ENCODE measurements around the gene LCMT2. TPM values are rescaled to one million over a fixed set of nuclear protein-coding genes. Genes with fewer than 3 reads are reported as not detected.

The LCMT2 gene
- total RNA-seq, 4 donors from 2014 or later, result 5.8 to 14.1 (median 6.5) TPM

DNA sequence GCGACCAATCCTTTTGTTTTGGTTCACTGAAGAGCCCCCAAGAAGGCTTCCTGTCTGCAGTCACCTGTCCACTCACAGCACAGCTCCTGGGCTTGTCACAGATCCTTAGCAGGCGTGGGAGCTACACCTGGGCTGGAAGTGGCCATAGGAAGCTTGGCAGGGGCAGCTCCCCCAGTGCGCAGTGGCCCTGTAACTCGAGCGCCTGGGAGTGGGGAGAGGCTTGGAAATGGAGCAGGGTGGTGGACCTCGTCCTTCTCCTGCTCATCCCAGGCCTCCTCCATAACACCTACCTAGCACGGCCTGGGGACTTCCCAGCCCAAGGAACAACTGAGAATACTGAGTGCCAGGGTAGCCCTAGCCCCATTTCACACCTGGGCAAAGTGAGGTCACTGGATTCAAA, 44.3 kb downstream of the LCMT2 start:
- Histone ChIP-seq H3K27me3 (no peaks in the 10 kb centered on the region), H3K27ac (no peak overlapping the region), H3K4me3 (replicated peaks in 1 of 3) (no peak overlapping the region), H3K9me3 (no peaks in the 10 kb centered on the region), H3K36me3 (no peaks in the 10 kb centered on the region), H3K4me1 (no peaks in the 10 kb centered on the region)
- TF ChIP-seq POLR2A (IDR thresholded peaks at IDR 0.05), result no peak
- no peak for TF ChIP-seq CTCF (IDR thresholded peaks at IDR 0.05)
- 60 to 61% methylated on average over 6 to 7 of the region's 7 CpGs for WGBS, 2 donors
- DNase-seq, result no peak
- intact Hi-C loops (cut with DNase I), result loop anchor here (5.0 kb wide), 1 partner anchor 59 kb away; no protein-coding TSS in a partner anchor

DNA sequence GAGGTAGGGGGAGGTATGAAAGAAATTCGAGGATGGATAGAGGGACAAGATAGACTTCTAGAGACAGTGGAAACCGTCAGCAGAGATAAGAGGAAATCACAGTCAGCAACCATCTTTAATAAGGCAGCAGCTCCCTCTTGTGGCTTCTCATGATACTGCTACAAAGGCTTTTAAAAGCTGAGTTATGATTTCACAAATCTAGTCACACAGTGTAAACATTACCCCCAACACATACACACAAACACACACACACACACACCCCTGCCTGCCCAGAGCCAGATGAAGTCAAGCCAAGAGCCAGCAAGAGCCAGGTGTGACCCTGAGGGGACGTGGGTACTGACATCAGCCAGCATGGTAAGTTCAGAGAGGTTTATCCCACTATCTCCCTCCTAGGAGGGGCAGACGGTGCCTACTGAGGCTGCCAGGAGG, 44.8 kb downstream of the LCMT2 start:
- Histone ChIP-seq H3K9me3 (no peaks in the 10 kb centered on the region), H3K27me3 (no peaks in the 10 kb centered on the region), H3K36me3 (no peaks in the 10 kb centered on the region), H3K4me3 (replicated peaks in 1 of 3) (no peak overlapping the region), H3K4me1 (no peaks in the 10 kb centered on the region), H3K27ac (no peak overlapping the region)
- TF ChIP-seq CTCF (IDR thresholded peaks at IDR 0.05), result peak; percentile 45 to 95 (median 74)
- no peak for TF ChIP-seq POLR2A (IDR thresholded peaks at IDR 0.05)
- intact Hi-C loops (cut with DNase I), result loop anchor here (5.0 kb wide), 1 partner anchor 58 kb away; no protein-coding TSS in a partner anchor
- WGBS, 2 donors, result 3 to 15% methylated on average over 4 of the region's 4 CpGs
- DNase-seq, result peak; percentile 14 to 29

- H3K4me1 ChIP-seq, result no peaks in the 10 kb centered on the region
- TF ChIP-seq POLR2A (IDR thresholded peaks at IDR 0.05) (no peak), CTCF (IDR thresholded peaks at IDR 0.05) (no peak)
- intact Hi-C loops (cut with DNase I), result no loop called here
- H3K4me3 ChIP-seq (replicated peaks in 1 of 3), result no peak overlapping the region
- DNase-seq, result no peak
- H3K9me3 ChIP-seq, result no peaks in the 10 kb centered on the region
- no peak overlapping the region for H3K27ac ChIP-seq
- no peaks in the 10 kb centered on the region for H3K27me3 ChIP-seq
- WGBS, 2 donors, result 88 to 89% methylated on average over 1 of the region's 1 CpG
- H3K36me3 ChIP-seq, result no peaks in the 10 kb centered on the region
These were observed 46.8 kb downstream of the LCMT2 start for GRCh38 chr15:43283526-43283925.

- Histone ChIP-seq H3K4me3 (replicated peaks in 1 of 3) (no peak overlapping the region), H3K36me3 (no peaks in the 10 kb centered on the region), H3K27me3 (no peaks in the 10 kb centered on the region), H3K9me3 (no peaks in the 10 kb centered on the region), H3K4me1 (no peaks in the 10 kb centered on the region), H3K27ac (no peak overlapping the region)
- TF ChIP-seq CTCF (IDR thresholded peaks at IDR 0.05) (no peak), POLR2A (IDR thresholded peaks at IDR 0.05) (no peak)
- intact Hi-C loops (cut with DNase I), result no loop called here
- DNase-seq, result no peak
- 90 to 92% methylated on average over 11 of the region's 12 CpGs for WGBS, 2 donors
These were observed 48.3 kb downstream of the LCMT2 start for GRCh38 chr15:43281926-43282602.

- Histone ChIP-seq H3K4me3 (replicated peaks in 1 of 3) (no peak overlapping the region), H3K4me1 (no peaks in the 10 kb centered on the region), H3K36me3 (no peaks in the 10 kb centered on the region), H3K27me3 (no peaks in the 10 kb centered on the region), H3K27ac (no peak overlapping the region), H3K9me3 (no peaks in the 10 kb centered on the region)
- TF ChIP-seq POLR2A (IDR thresholded peaks at IDR 0.05), result no peak
- no peak for TF ChIP-seq CTCF (IDR thresholded peaks at IDR 0.05)
- DNase-seq, result no peak
- WGBS, 2 donors, result 87 to 92% methylated on average over 7 of the region's 7 CpGs
- intact Hi-C loops (cut with DNase I), result no loop called here
These were observed 49.4 kb downstream of the LCMT2 start for GRCh38 chr15:43280996-43281395.
